ENCODE results near the gene SORCS2. TPM values are rescaled to one million over a fixed set of nuclear protein-coding genes. Genes with fewer than 3 reads are reported as not detected.

Gene SORCS2
- total and polyA plus RNA-seq, 2 of the 8 experiments (the other 6 are each of a cell fraction or from before 2014, with no cell fraction given) = 0.36 to 1.8 TPM

DNA sequence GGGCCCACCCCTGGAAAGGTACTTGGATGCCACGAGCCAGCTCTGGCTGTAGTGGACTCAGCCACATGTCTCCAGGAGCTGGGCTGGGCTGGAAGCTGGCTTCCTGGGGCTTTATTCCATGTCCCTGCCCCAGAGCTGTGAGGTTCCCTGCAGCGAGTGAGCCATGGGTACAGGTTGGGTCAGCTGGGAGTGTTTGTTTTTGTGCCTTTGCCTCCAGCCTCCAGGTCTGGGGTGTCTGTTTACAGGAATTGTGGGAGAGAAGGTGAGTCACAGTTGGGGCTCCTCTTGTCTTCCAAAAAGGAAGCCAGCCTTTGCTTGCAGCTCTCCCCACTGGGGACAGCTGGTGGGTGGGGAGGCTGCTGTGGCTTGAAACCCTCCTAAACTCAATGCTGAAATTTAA, 21.5 kb downstream of the SORCS2 start:
- Histone ChIP-seq H4K5ac (ENCODE audit: insufficient read length, low read depth, low read length) (no peak overlapping the region), H3K56ac (replicated peaks; ENCODE audit: insufficient read length, low read depth, low read length) (no peak overlapping the region), H2BK120ac (replicated peaks; ENCODE audit: low read depth, low read length) (no peak overlapping the region), H3K79me2 (ENCODE audit: control insufficient read depth in 1 of 2, insufficient read depth in 2 of 2, low read length in 2 of 2) (no peaks in the 10 kb centered on the region), H2BK20ac (ENCODE audit: low read length) (no peak overlapping the region), H2BK12ac (ENCODE audit: low read depth, low read length) (no peak overlapping the region), H3K14ac (ENCODE audit: insufficient read length) (no peak overlapping the region), H3K9ac (replicated peaks in 1 of 4; ENCODE audit: extremely low read depth in 1 of 4, low read depth in 3 of 4, low read length in 3 of 4) (no peak overlapping the region), H3K4ac (replicated peaks; ENCODE audit: insufficient read length, low read depth, low read length) (no peak overlapping the region), H2BK5ac (ENCODE audit: low read depth, low read length) (no peak overlapping the region), H3K27ac (ENCODE audit: low read depth, low read length) (no peak overlapping the region), H2AFZ (ENCODE audit: low read length) (no peak overlapping the region), H3K4me3 (ENCODE audit: extremely low read depth in 1 of 4, insufficient read depth in 2 of 4, low read depth in 3 of 4, low read length in 4 of 4) (no peak overlapping the region), H3K18ac (ENCODE audit: extremely low read depth, low read length) (no peak overlapping the region), H4K8ac (ENCODE audit: extremely low read depth, insufficient read depth, low read length) (0 out of 2 replicates have a peak overlapping the region, but pooled peaks have one; percentile 59), H3K23ac (ENCODE audit: insufficient read length) (no peak overlapping the region), H3K23me2 (ENCODE audit: low read depth, low read length) (no peaks in the 10 kb centered on the region), H3K27me3 (replicated peaks in 1 of 4; ENCODE audit: control insufficient read depth in 3 of 4, extremely low read depth in 1 of 4, insufficient read depth in 3 of 4, low read length in 3 of 4) (no peaks in the 10 kb centered on the region), H2AK5ac (ENCODE audit: low read depth, low read length) (no peak overlapping the region), H3K36me3 (ENCODE audit: control insufficient read depth in 2 of 4, insufficient read depth in 4 of 4, low read length in 3 of 4) (no peaks in the 10 kb centered on the region), H4K91ac (replicated peaks; ENCODE audit: insufficient read length, low read length) (no peak overlapping the region), H4K20me1 (replicated peaks in 1 of 2; ENCODE audit: control insufficient read depth in 1 of 2, insufficient read depth in 2 of 2, low read length in 2 of 2) (peaks cover 0 to 3% of the 10 kb centered on the region in 2 experiments), H3K4me2 (ENCODE audit: insufficient read depth in 1 of 2, low read depth in 2 of 2, low read length in 2 of 2) (no peak overlapping the region), H3K79me1 (ENCODE audit: low read depth, low read length) (no peaks in the 10 kb centered on the region), H3K9me3 (ENCODE audit: insufficient read depth in 2 of 2, low read depth in 1 of 2, low read length in 1 of 2) (peaks cover 0 to 3% of the 10 kb centered on the region in 2 experiments; a peak in 1 of 4 replicates), H2BK15ac (ENCODE audit: low read length) (no peak overlapping the region), H3K4me1 (replicated peaks in 1 of 4; ENCODE audit: control insufficient read depth in 3 of 4, insufficient read depth in 4 of 4, low read length in 3 of 4) (no peaks in the 10 kb centered on the region)
- ChIA-PET CTCF (ENCODE audit: partially characterized antibody) (interaction anchor here (0.8 to 1.8 kb wide), 6 partner anchors 20 to 273 kb away, joined by 3 to 5 read pairs (median 3); no protein-coding TSS in a partner anchor), POLR2A (ENCODE audit: partially characterized antibody) (no interaction called here)
- 100% methylated on average over 1 of the region's 2 CpGs; no CpG with 5 or more reads in 1 of the 2 experiments for WGBS, 2 experiments (ENCODE audit: extremely low coverage in 1 of 2, insufficient coverage in 1 of 2, insufficient read length in 1 of 2, insufficient replicate concordance in 2 of 2, low coverage in 1 of 2, low lambda C conversion rate in 2 of 2, missing lambda C conversion rate in 1 of 2)
- no peak for FAIRE-seq
- DNase-seq (ENCODE audit: low read depth in 1 of 2, low spot score in 2 of 2) = no peak
- TF ChIP-seq ZNF274 (IDR thresholded peaks at IDR 0.05; ENCODE audit: borderline replicate concordance, extremely low read depth, low read length) (no peak), HDAC6 (IDR thresholded peaks at IDR 0.05; ENCODE audit: low read depth, low read length) (no peak), JUND (IDR thresholded peaks at IDR 0.05; ENCODE audit: low read length) (no peak), YY1 (IDR thresholded peaks at IDR 0.05; ENCODE audit: low read depth, low read length) (no peak), CREB1 (IDR thresholded peaks at IDR 0.05) (no peak), SAP30 (IDR thresholded peaks at IDR 0.05; ENCODE audit: insufficient read depth, insufficient replicate concordance, low read length) (no peak), GABPA (IDR thresholded peaks at IDR 0.05; ENCODE audit: borderline replicate concordance, insufficient read depth, low read length) (no peak), JUN (IDR thresholded peaks at IDR 0.05; ENCODE audit: low read depth, low read length) (no peak), KDM5A (IDR thresholded peaks at IDR 0.05; ENCODE audit: low read length) (no peak), BRCA1 (IDR thresholded peaks at IDR 0.05; ENCODE audit: low read depth, low read length) (no peak), CBX8 (IDR thresholded peaks at IDR 0.05; ENCODE audit: borderline replicate concordance, low read depth, low read length) (no peak)
